HepG2 (cell line): ENCODE measurements around the gene MVP. TPM values are rescaled to one million over a fixed set of nuclear protein-coding genes. Genes with fewer than 3 reads are reported as not detected.

Experiments used
- CBFB ChIP-seq: sonication (generic); formaldehyde crosslinking; IDR thresholded peaks from 2 replicates; pipeline ENCODE4 v1.4.0; 2020; ENCODE audit warnings: missing genetic modification reagents
- CENPX ChIP-seq: sonication (generic); formaldehyde crosslinking; IDR thresholded peaks from 2 replicates; pipeline ENCODE4 v1.9.0; 2021; ENCODE audit warnings: mild to moderate bottlenecking, missing genetic modification reagents, moderate library complexity
- FOXO4 ChIP-seq: sonication (generic); formaldehyde crosslinking; conservative IDR thresholded peaks from 2 replicates; pipeline ENCODE4 v1.8.1; 2023; ENCODE audit warnings: missing genetic modification reagents
- HOXA5 ChIP-seq: sonication (generic); formaldehyde crosslinking; IDR thresholded peaks from 2 replicates; pipeline ENCODE4 v1.4.0; 2020; ENCODE audit warnings: missing genetic modification reagents
- MAZ ChIP-seq, 2 experiments: sonication (generic) in 1 of 2; formaldehyde crosslinking in 1 of 2; IDR thresholded peaks; 2 replicates each; pipeline versions ENCODE4 v1.5.0 to v1.6.1; 2012 to 2020; ENCODE audit warnings: low read depth in 2 of 2, mild to moderate bottlenecking in 2 of 2, borderline replicate concordance in 1 of 2, improper control_type of control experiment in 1 of 2, low read length in 1 of 2, missing genetic modification reagents in 1 of 2, moderate library complexity in 1 of 2
- NR2C2 ChIP-seq: sonication (generic); formaldehyde crosslinking; IDR thresholded peaks from 2 replicates; pipeline ENCODE4 v1.4.0; 2020; ENCODE audit warnings: missing genetic modification reagents, mild to moderate bottlenecking, moderate library complexity, borderline replicate concordance
- NR3C1 ChIP-seq: sonication (generic); formaldehyde crosslinking; IDR thresholded peaks from 2 replicates; pipeline ENCODE4 v1.4.0; 2020; ENCODE audit warnings: missing genetic modification reagents
- RCOR2 ChIP-seq: IDR thresholded peaks from 2 replicates; pipeline ENCODE4 v1.6.1; 2016; ENCODE audit warnings: missing biosample characterization, missing genetic modification reagents
- SAP130 ChIP-seq: IDR thresholded peaks from 2 replicates; pipeline ENCODE4 v1.6.1; 2016; ENCODE audit warnings: low read depth
- THAP8 ChIP-seq: sonication (generic); formaldehyde crosslinking; IDR thresholded peaks from 2 replicates; pipeline ENCODE4 v1.5.1; 2020; ENCODE audit warnings: missing genetic modification reagents, mild to moderate bottlenecking, borderline replicate concordance
- ZBTB21 ChIP-seq: sonication (generic); formaldehyde crosslinking; IDR thresholded peaks from 2 replicates; pipeline ENCODE4 v1.4.0; 2020; ENCODE audit warnings: missing genetic modification reagents
- ZFP36L1 ChIP-seq: sonication (generic); formaldehyde crosslinking; IDR thresholded peaks from 2 replicates; pipeline ENCODE4 v1.8.0; 2022; ENCODE audit warnings: mild to moderate bottlenecking, missing genetic modification reagents, moderate library complexity
- ZFP37 ChIP-seq: sonication (generic); formaldehyde crosslinking; IDR thresholded peaks from 2 replicates; pipeline ENCODE4 v1.4.0; 2020; ENCODE audit warnings: missing genetic modification reagents, borderline replicate concordance
- ZNF263 ChIP-seq: sonication (generic); formaldehyde crosslinking; IDR thresholded peaks from 2 replicates; pipeline ENCODE4 v1.4.0; 2020; ENCODE audit warnings: missing genetic modification reagents
- ZNF510 ChIP-seq: sonication (generic); formaldehyde crosslinking; IDR thresholded peaks from 2 replicates; pipeline ENCODE4 v1.4.0; 2020; ENCODE audit warnings: low read depth, mild to moderate bottlenecking, missing genetic modification reagents
- ZNF530 ChIP-seq: sonication (generic); formaldehyde crosslinking; IDR thresholded peaks from 2 replicates; pipeline ENCODE4 v1.5.0; 2020; ENCODE audit warnings: low read depth, mild to moderate bottlenecking, missing genetic modification reagents
- ZNF552 ChIP-seq: sonication (generic); formaldehyde crosslinking; IDR thresholded peaks from 2 replicates; pipeline ENCODE4 v1.9.0; 2022; ENCODE audit warnings: missing genetic modification reagents, mild to moderate bottlenecking, borderline replicate concordance
- ZNF570 ChIP-seq: sonication (generic); formaldehyde crosslinking; IDR thresholded peaks from 2 replicates; pipeline ENCODE4 v1.4.0; 2020; ENCODE audit warnings: mild to moderate bottlenecking, missing genetic modification reagents, borderline replicate concordance
- polyA plus RNA-seq, 8 experiments: library from polyadenylated mRNA; depleted of rRNA in 3 of 8; stranded (reverse) in 7 of 8; unstranded in 1 of 8; fragments of >200 nt; fragmentation: Illumina TruSeq in 4 of 8; extraction: Trizol in 4 of 8; gene quantifications; 2 replicates each; pipeline versions ENCODE4 v1.2.1 to v1.2.3, GENCODE V29; 2011 to 2016; ENCODE audit warnings: low read depth in 4 of 8, missing spikeins in 1 of 8, mixed read lengths in 1 of 8; ENCODE audit not compliant: insufficient read depth in 1 of 8
- total RNA-seq, 5 experiments: library from RNA; depleted of rRNA; stranded (reverse); fragments of >200 nt; fragmentation: Illumina TruSeq; extraction: Trizol; gene quantifications; 2 replicates each; pipeline ENCODE4 v1.2.3, GENCODE V29; 2016; ENCODE audit warnings: low read depth in 1 of 5
- TF ChIP-seq, protein P1 (sequence below): IDR thresholded peaks from 2 replicates; pipeline ENCODE4 v1.6.1; 2016; ENCODE audit warnings: control low read depth
- TF ChIP-seq, protein P2 (sequence below): IDR thresholded peaks from 2 replicates; pipeline ENCODE4 v1.6.1; 2016; ENCODE audit warnings: mild to moderate bottlenecking, missing biosample characterization, missing genetic modification reagents
- TF ChIP-seq, protein P3 (sequence below): sonication (generic); formaldehyde crosslinking; IDR thresholded peaks from 2 replicates; pipeline ENCODE4 v1.5.0; 2020; ENCODE audit warnings: mild to moderate bottlenecking, missing genetic modification reagents

The MVP gene
- total and polyA plus RNA-seq, 2 of the 13 experiments (the other 11 are each of a cell fraction or from before 2014, with no cell fraction given): 22.9 to 43.5 TPM

DNA sequence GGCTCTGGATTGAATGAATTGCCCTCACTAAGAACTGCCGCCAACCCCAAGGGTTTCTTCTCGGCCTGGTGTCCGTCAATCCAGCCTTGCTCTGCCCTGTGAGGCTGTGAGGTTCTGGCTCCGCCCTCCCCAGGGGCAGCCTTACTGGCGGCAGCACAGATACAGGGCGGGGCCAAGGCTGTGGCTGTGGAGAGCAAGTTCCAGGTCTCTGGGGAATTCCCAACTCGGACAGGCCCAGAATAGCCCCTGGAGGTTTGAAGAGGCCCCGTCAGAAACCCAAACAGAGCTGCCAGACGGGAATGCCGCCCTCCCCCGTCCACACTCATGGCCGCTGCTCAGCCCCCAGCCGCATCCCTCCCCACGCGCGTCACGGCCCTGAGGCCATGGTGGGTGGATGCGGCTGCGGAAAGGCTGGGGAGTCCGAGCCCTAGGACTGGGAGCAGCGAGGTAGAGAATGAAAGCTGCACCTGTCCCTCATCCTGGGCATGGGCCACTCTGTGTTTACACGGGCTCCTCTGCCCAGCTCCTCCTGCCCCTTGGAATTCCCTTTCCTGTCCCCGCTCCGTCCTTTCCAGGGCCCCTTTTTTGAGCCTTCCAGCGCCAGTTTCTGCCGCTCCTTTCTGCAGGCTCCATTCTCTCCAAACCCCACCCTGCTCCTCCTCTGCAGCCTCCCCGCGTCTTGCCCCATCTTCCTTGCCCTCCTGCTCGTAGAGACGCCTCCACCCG, 8.9 kb upstream of the MVP start (continued):
- no peak for TF ChIP-seq ZBTB21 (CRISPR knock-in tag)
- no peak; the same call in 1 of the 2 replicates for TF ChIP-seq CBFB
- 0 out of 2 replicates have a peak, but pooled peaks have one; percentile 50 for TF ChIP-seq ZNF263
- no peak for TF ChIP-seq CENPX (CRISPR knock-in tag)
- TF ChIP-seq RCOR2 (CRISPR knock-in tag): 0 out of 2 replicates have a peak, but pooled peaks have one; percentile 23
- peak; percentile 45; the same call in 1 of the 2 replicates for TF ChIP-seq MAZ (IDR thresholded peaks at IDR 0.05; ENCODE audit: borderline replicate concordance, low read depth, low read length)
- no peak; the same call in 1 of the 2 replicates for TF ChIP-seq MAZ (CRISPR knock-in tag; IDR thresholded peaks at IDR 0.05; ENCODE audit: low read depth)
- no peak; the same call in 1 of the 2 replicates for TF ChIP-seq NR2C2 (CRISPR knock-in tag)
- TF ChIP-seq FOXO4 (CRISPR knock-in tag): no peak
- TF ChIP-seq ZNF552 (CRISPR knock-in tag): no peak
- 0 out of 2 replicates have a peak, but pooled peaks have one; percentile 32 for TF ChIP-seq ZFP37 (CRISPR knock-in tag)
- TF ChIP-seq, protein P1, sequence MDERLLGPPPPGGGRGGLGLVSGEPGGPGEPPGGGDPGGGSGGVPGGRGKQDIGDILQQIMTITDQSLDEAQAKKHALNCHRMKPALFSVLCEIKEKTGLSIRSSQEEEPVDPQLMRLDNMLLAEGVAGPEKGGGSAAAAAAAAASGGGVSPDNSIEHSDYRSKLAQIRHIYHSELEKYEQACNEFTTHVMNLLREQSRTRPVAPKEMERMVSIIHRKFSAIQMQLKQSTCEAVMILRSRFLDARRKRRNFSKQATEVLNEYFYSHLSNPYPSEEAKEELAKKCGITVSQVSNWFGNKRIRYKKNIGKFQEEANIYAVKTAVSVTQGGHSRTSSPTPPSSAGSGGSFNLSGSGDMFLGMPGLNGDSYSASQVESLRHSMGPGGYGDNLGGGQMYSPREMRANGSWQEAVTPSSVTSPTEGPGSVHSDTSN (CRISPR knock-in tag): peak; percentile 78
- TF ChIP-seq, protein P2, sequence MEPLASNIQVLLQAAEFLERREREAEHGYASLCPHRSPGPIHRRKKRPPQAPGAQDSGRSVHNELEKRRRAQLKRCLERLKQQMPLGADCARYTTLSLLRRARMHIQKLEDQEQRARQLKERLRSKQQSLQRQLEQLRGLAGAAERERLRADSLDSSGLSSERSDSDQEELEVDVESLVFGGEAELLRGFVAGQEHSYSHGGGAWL (CRISPR knock-in tag): peak; percentile 58
- no peak for TF ChIP-seq ZNF510 (CRISPR knock-in tag)
- no peak for TF ChIP-seq HOXA5
- no peak for TF ChIP-seq NR3C1 (CRISPR knock-in tag)
- no peak for TF ChIP-seq ZNF570 (CRISPR knock-in tag)
- TF ChIP-seq, protein P3, sequence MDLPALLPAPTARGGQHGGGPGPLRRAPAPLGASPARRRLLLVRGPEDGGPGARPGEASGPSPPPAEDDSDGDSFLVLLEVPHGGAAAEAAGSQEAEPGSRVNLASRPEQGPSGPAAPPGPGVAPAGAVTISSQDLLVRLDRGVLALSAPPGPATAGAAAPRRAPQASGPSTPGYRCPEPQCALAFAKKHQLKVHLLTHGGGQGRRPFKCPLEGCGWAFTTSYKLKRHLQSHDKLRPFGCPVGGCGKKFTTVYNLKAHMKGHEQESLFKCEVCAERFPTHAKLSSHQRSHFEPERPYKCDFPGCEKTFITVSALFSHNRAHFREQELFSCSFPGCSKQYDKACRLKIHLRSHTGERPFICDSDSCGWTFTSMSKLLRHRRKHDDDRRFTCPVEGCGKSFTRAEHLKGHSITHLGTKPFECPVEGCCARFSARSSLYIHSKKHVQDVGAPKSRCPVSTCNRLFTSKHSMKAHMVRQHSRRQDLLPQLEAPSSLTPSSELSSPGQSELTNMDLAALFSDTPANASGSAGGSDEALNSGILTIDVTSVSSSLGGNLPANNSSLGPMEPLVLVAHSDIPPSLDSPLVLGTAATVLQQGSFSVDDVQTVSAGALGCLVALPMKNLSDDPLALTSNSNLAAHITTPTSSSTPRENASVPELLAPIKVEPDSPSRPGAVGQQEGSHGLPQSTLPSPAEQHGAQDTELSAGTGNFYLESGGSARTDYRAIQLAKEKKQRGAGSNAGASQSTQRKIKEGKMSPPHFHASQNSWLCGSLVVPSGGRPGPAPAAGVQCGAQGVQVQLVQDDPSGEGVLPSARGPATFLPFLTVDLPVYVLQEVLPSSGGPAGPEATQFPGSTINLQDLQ (CRISPR knock-in tag): peak; percentile 68; the same call in 1 of the 2 replicates
- peak; percentile 73; the same call in 1 of the 2 replicates for TF ChIP-seq ZFP36L1 (CRISPR knock-in tag)
- TF ChIP-seq ZNF530 (CRISPR knock-in tag): no peak
- no peak for TF ChIP-seq THAP8
- peak; percentile 74 for TF ChIP-seq SAP130 (CRISPR knock-in tag)
